ENCODE measurements around the gene NCOA7. TPM values are rescaled to one million over a fixed set of nuclear protein-coding genes. Genes with fewer than 3 reads are reported as not detected.

Gene NCOA7
- total RNA-seq, 1 experiment from 2014 or later: 13.8 TPM

GRCh38 chr6:125913864-125914351 is 123.1 kb downstream of the NCOA7 start (continued):
- no peak for TF ChIP-seq ZBTB33 (IDR thresholded peaks at IDR 0.05; ENCODE audit: extremely low read depth, insufficient replicate concordance, low read length)

- Histone ChIP-seq H3K4me1 (ENCODE audit: control insufficient read depth in 1 of 2, insufficient read depth in 2 of 2, low read length in 2 of 2) (peaks cover 8 to 14% of the 10 kb centered on the region in 2 experiments; a peak in 3 of 4 replicates), H2AFZ (ENCODE audit: low read depth, low read length, poor library complexity, severe bottlenecking) (no peak overlapping the region), H3K36me3 (ENCODE audit: control insufficient read depth in 1 of 2, insufficient read depth in 2 of 2, low read length in 2 of 2) (0 out of 4 replicates have a peak, but pooled peaks cover 0 to 3% of the 10 kb centered on the region in 2 experiments), H3K27me3 (ENCODE audit: insufficient read depth, low read length) (no peaks in the 10 kb centered on the region), H3K9me3 (ENCODE audit: control insufficient read depth in 1 of 2, insufficient read depth in 1 of 2, low read depth in 1 of 2, low read length in 2 of 2) (no peaks in the 10 kb centered on the region), H3K4me2 (ENCODE audit: low read length) (no peak overlapping the region), H3K79me2 (ENCODE audit: insufficient read depth, low read length) (no peaks in the 10 kb centered on the region), H3K9ac (ENCODE audit: low read length) (no peak overlapping the region), H4K20me1 (ENCODE audit: insufficient read depth) (no peaks in the 10 kb centered on the region), H3K27ac (ENCODE audit: low read depth, low read length) (no peak overlapping the region), H3K4me3 (replicated peaks in 1 of 2; ENCODE audit: low read depth in 1 of 2, low read length in 2 of 2) (no peak overlapping the region), H3K9me2 (ENCODE audit: insufficient read depth) (no peaks in the 10 kb centered on the region)
- ATAC-seq: no peak
- no peak for DNase-seq (ENCODE audit: low read depth, low spot score)
- intact Hi-C loops (cut with micrococcal nuclease): no loop called here
- no TSS peak for BruUV-seq (replicated peaks)
- ChIA-PET RAD21 (ENCODE audit: low non-redundant PET in 1 of 2, low total read pairs in 2 of 2, uncharacterized antibody in 2 of 2, unreplicated experiment in 2 of 2) (no interaction called here), POLR2A (no interaction called here), CTCF (interaction anchor here (1.8 kb wide), 1 partner anchor 12 kb away, joined by 6 read pairs; no protein-coding TSS in a partner anchor)
- TF ChIP-seq ZBTB33 (IDR thresholded peaks at IDR 0.05; ENCODE audit: extremely low read depth, insufficient replicate concordance, low read length) (no peak), MAX (IDR thresholded peaks at IDR 0.05) (no peak), YY1 (IDR thresholded peaks at IDR 0.05; ENCODE audit: extremely low read depth, insufficient replicate concordance, low read depth, low read length) (no peak), CBX3 (IDR thresholded peaks at IDR 0.05; ENCODE audit: low read depth) (no peak), POLR2AphosphoS5 (IDR thresholded peaks at IDR 0.05; ENCODE audit: low read depth, low read length) (no peak), REST (IDR thresholded peaks at IDR 0.05; ENCODE audit: low read depth) (no peak), ZNF274 (IDR thresholded peaks at IDR 0.05; ENCODE audit: low read depth, low read length) (no peak)
Observed at GRCh38 chr6:125918230-125918629, 127.5 kb downstream of the NCOA7 start.
